CD4-positive, CD25-positive, alpha-beta regulatory T cell (primary cell): ENCODE measurements around the gene PKD1. TPM values are rescaled to one million over a fixed set of nuclear protein-coding genes. Genes with fewer than 3 reads are reported as not detected.

Experiments
- ATAC-seq, 2 donors: fragments of 150-1000 bp; cut with Tn5 transposase; one replicate each; pipeline ENCODE4 v1.10.0; 2021; ENCODE audit warnings: low read depth in 2 of 2, moderate number of reproducible peaks in 2 of 2, moderate library complexity in 1 of 2
- DNase-seq, 3 donors: peaks; one replicate each; pipeline versions ENCODE4 v3.0.0 to v3.0.0-alpha.2; 2012 to 2022; ENCODE audit warnings: mixed read lengths in 1 of 3
- H3K27ac ChIP-seq: one replicate; pipeline ENCODE4 v1.7.0; 2013; ENCODE audit warnings: mild to moderate bottlenecking, low read length; ENCODE audit not compliant: insufficient read depth, poor library complexity, severe bottlenecking
- H3K27me3 ChIP-seq: one replicate; pipeline ENCODE4 v1.7.0; 2013; ENCODE audit warnings: low read length; ENCODE audit not compliant: control insufficient read depth, insufficient read depth
- H3K36me3 ChIP-seq: one replicate; pipeline ENCODE4 v1.7.0; 2013; ENCODE audit warnings: mild to moderate bottlenecking, low read length, moderate library complexity; ENCODE audit not compliant: control insufficient read depth, insufficient read depth
- H3K4me1 ChIP-seq: 2 replicates; pipeline ENCODE4 v1.7.0; 2013; ENCODE audit warnings: mild to moderate bottlenecking, low read length; ENCODE audit not compliant: insufficient read depth, control insufficient read depth, poor library complexity, severe bottlenecking
- H3K4me3 ChIP-seq: one replicate; pipeline ENCODE4 v1.7.0; 2013; ENCODE audit warnings: low read depth, mild to moderate bottlenecking, low read length, moderate library complexity
- H3K9me3 ChIP-seq, 2 experiments: 1 replicate in 1 of 2; 2 replicates in 1 of 2; pipeline ENCODE4 v1.7.0; 2013; ENCODE audit warnings: low read length in 2 of 2, mild to moderate bottlenecking in 1 of 2, moderate library complexity in 1 of 2; ENCODE audit not compliant: control insufficient read depth in 2 of 2
- H3K27ac Mint-ChIP-seq, 3 donors: one replicate each; pipeline ENCODE4 v1.8.0; 2020 to 2022; ENCODE audit warnings: mild to moderate bottlenecking in 3 of 3, mixed read lengths in 3 of 3, moderate library complexity in 2 of 3
- H3K27me3 Mint-ChIP-seq: one replicate; pipeline ENCODE4 v1.8.0; 2022; ENCODE audit warnings: mild to moderate bottlenecking, mixed read lengths
- H3K36me3 Mint-ChIP-seq: one replicate; pipeline ENCODE4 v1.8.0; 2020; ENCODE audit warnings: mixed read lengths
- H3K4me1 Mint-ChIP-seq, 4 donors: one replicate each; pipeline ENCODE4 v1.8.0; 2020 to 2022; ENCODE audit warnings: mixed read lengths in 4 of 4, mild to moderate bottlenecking in 1 of 4
- H3K4me3 Mint-ChIP-seq, 4 donors: one replicate each; pipeline ENCODE4 v1.8.0; 2020 to 2022; ENCODE audit warnings: mild to moderate bottlenecking in 4 of 4, mixed read lengths in 4 of 4, moderate library complexity in 3 of 4
- H3K9me3 Mint-ChIP-seq, 7 donors: one replicate each; pipeline ENCODE4 v1.8.0; 2020 to 2022; ENCODE audit warnings: mixed read lengths in 7 of 7, mild to moderate bottlenecking in 3 of 7, moderate library complexity in 2 of 7
- polyA plus RNA-seq, 4 donors: library from polyadenylated mRNA; unstranded; fragments of 300-500 nt; fragmentation: Illumina TruSeq; gene quantifications; one replicate each; pipeline ENCODE4 v1.2.3, GENCODE V29; 2021
- total RNA-seq: library from RNA; stranded (reverse); gene quantifications from one replicate; pipeline ENCODE4 v1.2.3, GENCODE V29; 2022

PKD1 gene
- total and polyA plus RNA-seq, 5 donors from 2014 or later = 1.4 to 86.1 (median 2.8) TPM

DNA sequence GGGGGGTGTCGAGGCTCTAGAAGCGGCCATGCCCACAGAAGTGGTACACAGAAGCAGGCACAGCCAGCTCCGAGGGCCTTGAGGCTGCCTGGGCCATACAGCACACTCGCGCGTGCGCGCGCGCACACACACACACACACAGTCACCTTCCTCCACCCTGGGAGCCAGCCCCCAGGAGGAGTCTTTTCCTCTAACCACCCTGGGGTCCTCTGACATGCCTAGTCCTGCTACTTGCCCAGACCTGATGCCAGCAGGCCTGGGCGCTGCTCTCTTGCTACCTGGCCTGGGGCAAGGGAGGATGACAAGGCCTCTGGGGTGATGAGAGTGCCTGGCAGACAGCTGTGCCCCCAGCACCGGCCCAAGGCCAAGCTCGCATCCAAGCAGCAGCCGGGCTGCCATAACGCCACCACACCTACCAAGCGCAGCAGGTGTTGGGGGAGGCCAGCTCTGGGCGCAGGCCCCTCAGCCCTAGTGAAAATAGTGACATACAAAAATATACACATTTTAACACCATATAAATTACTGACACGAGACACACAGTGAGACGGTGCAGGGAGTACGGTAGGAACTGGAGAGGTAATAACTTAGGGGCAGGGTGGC is 46.8 kb downstream of the PKD1 start:
- H3K36me3 ChIP-seq = peaks cover 19% of the 10 kb centered on the region
- Mint-ChIP-seq H3K4me3 (no peak overlapping the region), H3K27ac (peak overlapping the region in 2 of 3 donors; percentile 5 to 20)

DNA sequence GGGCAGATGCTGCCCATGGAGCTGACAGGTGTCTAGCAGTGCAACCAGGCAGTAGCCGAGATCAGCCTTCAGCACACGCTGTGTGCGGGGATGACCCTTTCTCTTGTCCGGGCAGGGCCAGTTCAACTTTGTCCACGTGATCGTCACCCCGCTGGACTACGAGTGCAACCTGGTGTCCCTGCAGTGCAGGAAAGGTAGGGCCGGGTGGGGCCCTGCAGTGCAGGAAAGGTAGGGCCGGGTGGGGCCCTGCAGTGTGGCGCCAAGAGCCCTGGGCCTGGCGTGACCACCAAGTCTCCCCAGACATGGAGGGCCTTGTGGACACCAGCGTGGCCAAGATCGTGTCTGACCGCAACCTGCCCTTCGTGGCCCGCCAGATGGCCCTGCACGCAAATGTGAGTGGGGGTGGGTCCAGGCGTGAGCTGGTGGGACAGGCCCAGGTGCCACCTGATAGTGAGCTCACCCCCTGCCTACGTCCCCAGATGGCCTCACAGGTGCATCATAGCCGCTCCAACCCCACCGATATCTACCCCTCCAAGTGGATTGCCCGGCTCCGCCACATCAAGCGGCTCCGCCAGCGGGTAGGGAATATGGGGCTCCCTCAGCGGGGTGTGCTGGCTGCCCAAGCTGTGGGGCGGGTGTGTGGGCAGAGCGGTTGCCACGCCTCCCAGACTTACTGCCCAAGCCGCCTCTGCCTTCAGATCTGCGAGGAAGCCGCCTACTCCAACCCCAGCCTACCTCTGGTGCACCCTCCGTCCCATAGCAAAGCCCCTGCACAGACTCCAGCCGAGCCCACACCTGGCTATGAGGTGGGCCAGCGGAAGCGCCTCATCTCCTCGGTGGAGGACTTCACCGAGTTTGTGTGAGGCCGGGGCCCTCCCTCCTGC is 47.7 kb downstream of the PKD1 start:
- Mint-ChIP-seq H3K9me3 (no peaks in the 10 kb centered on the region), H3K4me3 (peak overlapping the region in 1 of 4 donors; percentile 15), H3K27me3 (no peaks in the 10 kb centered on the region), H3K36me3 (no peaks in the 10 kb centered on the region), H3K4me1 (no peaks in the 10 kb centered on the region), H3K27ac (no peak overlapping the region)
- Histone ChIP-seq H3K4me1 (no peaks in the 10 kb centered on the region), H3K36me3 (peaks cover 19% of the 10 kb centered on the region), H3K27ac (no peak overlapping the region), H3K27me3 (no peaks in the 10 kb centered on the region), H3K9me3 (no peaks in the 10 kb centered on the region), H3K4me3 (no peak overlapping the region)
- DNase-seq (no peak), ATAC-seq (no peak)

More for the DNA sequence above, 46.8 kb downstream of the PKD1 start:
- Mint-ChIP-seq H3K36me3 (no peaks in the 10 kb centered on the region), H3K9me3 (no peaks in the 10 kb centered on the region), H3K27me3 (no peaks in the 10 kb centered on the region), H3K4me1 (no peaks in the 10 kb centered on the region)
- ATAC-seq (no peak), DNase-seq (no peak)
- Histone ChIP-seq H3K27ac (no peak overlapping the region), H3K27me3 (no peaks in the 10 kb centered on the region), H3K4me1 (no peaks in the 10 kb centered on the region), H3K9me3 (no peaks in the 10 kb centered on the region), H3K4me3 (no peak overlapping the region)

DNA sequence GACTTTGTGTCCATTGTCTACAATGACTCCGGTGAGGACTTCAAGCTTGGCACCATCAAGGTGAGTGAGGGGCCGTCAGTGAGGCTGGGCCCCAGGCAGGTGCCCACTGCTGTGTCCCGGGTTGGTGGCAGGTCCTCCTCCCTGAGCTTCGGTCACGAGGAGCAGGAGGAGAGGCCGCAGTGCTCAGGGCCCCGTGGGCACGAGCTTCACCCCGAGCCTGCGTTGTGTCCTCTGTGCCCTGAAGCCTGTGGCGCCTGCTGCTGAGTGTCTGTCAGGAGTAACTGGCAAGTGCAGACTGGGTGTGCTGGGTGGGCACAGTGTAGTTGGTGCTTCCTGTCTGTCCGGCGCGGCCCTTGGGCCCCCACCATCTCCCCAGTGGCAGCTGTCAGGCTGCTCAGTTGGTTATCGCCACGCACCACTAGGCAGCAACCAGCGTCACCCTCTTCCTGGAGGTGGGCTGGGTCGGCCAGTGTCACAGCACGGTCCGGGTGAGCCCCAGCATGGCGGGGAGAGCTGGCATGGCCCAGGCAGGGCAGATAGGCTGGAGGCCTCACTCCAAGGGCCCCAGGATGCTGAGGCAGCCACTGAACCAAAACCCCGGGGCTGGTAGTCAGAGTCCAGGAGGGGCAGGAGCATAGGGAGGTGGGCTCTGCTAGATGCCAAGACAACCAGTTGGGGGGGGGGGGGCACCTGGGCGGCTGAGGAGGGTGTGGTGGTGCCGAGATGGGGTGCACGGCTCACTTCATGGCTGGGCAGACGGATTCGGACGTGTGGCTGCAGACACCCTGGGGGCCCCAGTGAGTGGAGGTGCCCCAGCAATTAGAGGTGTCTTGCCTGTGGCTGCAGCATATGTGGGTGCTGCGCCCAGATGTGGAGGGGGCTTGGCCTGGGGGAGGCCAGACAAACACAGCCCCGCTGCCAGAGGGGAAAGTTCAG is 48.6 kb downstream of the PKD1 start:
- H3K4me3 ChIP-seq = no peak overlapping the region
- H3K27ac Mint-ChIP-seq = peak overlapping the region in 1 of 3 donors; percentile 63
- peaks cover 4% of the 10 kb centered on the region for H3K36me3 Mint-ChIP-seq

DNA sequence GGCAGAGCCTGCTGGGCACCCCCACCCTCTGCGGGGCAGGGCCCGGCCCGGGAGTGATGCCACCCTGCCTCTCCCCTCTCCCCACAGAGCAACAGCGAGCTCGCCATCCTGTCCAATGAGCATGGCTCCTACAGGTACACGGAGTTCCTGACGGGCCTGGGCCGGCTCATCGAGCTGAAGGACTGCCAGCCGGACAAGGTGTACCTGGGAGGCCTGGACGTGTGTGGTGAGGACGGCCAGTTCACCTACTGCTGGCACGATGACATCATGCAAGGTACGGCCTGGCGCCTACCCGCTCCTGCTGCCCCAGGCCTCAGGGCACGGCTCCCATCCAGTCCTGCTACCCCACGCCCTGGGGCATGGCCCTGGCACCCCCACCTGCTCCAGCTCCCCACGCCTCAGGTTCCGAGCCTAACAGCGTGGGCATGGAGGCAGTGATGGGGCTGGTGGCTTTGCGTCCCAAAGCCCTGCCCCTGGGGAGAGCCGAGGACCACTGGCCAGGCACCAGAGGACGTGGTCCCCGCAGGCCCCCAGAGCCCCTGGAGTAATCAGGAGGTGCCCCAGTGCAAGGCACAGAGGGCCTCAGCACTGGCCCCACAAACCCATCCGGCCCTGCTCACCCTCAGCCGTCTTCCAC is 49.5 kb downstream of the PKD1 start:
- Mint-ChIP-seq H3K36me3 (peaks cover 4% of the 10 kb centered on the region), H3K27me3 (no peaks in the 10 kb centered on the region), H3K9me3 (no peaks in the 10 kb centered on the region), H3K4me1 (no peaks in the 10 kb centered on the region), H3K4me3 (no peak overlapping the region), H3K27ac (no peak overlapping the region)
- H3K4me3 ChIP-seq = no peak overlapping the region
- H3K27me3 ChIP-seq = no peaks in the 10 kb centered on the region
- DNase-seq (no peak), ATAC-seq (no peak)
- no peaks in the 10 kb centered on the region for H3K4me1 ChIP-seq
- H3K27ac ChIP-seq = no peak overlapping the region
- H3K9me3 ChIP-seq = no peaks in the 10 kb centered on the region
- H3K36me3 ChIP-seq = peaks cover 19% of the 10 kb centered on the region

More for the DNA sequence above, 48.6 kb downstream of the PKD1 start:
- DNase-seq (no peak), ATAC-seq (no peak)
- Histone ChIP-seq H3K4me1 (no peaks in the 10 kb centered on the region), H3K36me3 (peaks cover 19% of the 10 kb centered on the region), H3K9me3 (no peaks in the 10 kb centered on the region), H3K27me3 (no peaks in the 10 kb centered on the region), H3K27ac (no peak overlapping the region)
- no peaks in the 10 kb centered on the region for H3K9me3 Mint-ChIP-seq
- H3K4me3 Mint-ChIP-seq = peak overlapping the region in 1 of 4 donors; percentile 15
- H3K4me1 Mint-ChIP-seq = no peaks in the 10 kb centered on the region
- no peaks in the 10 kb centered on the region for H3K27me3 Mint-ChIP-seq

DNA sequence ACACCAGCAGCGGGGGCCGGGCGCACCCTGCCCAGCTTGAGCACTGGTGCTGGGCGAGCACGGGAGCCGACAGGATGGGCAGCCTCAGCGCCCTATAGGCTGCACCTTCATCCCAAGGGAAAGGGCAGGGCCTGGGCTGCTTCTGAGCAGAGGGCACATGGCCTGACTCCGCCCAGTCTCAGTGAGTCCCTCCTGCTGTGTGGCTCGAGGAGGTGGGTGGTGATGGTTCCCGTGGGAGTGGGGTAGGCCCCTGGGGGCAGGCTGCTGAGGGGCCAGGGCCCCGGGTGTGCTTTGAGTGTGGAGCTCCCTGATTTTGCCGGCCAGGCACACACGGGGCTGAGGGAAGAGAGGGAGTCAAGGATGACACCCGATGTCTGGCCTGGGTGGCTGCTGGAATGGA is 50.0 kb downstream of the PKD1 start:
- Histone ChIP-seq H3K27me3 (no peaks in the 10 kb centered on the region), H3K27ac (no peak overlapping the region), H3K36me3 (peaks cover 19% of the 10 kb centered on the region), H3K9me3 (no peaks in the 10 kb centered on the region), H3K4me1 (no peaks in the 10 kb centered on the region), H3K4me3 (no peak overlapping the region)
- Mint-ChIP-seq H3K9me3 (no peaks in the 10 kb centered on the region), H3K36me3 (peaks cover 4% of the 10 kb centered on the region), H3K27me3 (no peaks in the 10 kb centered on the region), H3K4me3 (no peak overlapping the region), H3K27ac (no peak overlapping the region), H3K4me1 (no peaks in the 10 kb centered on the region)
- ATAC-seq = no peak
- no peak for DNase-seq

DNA sequence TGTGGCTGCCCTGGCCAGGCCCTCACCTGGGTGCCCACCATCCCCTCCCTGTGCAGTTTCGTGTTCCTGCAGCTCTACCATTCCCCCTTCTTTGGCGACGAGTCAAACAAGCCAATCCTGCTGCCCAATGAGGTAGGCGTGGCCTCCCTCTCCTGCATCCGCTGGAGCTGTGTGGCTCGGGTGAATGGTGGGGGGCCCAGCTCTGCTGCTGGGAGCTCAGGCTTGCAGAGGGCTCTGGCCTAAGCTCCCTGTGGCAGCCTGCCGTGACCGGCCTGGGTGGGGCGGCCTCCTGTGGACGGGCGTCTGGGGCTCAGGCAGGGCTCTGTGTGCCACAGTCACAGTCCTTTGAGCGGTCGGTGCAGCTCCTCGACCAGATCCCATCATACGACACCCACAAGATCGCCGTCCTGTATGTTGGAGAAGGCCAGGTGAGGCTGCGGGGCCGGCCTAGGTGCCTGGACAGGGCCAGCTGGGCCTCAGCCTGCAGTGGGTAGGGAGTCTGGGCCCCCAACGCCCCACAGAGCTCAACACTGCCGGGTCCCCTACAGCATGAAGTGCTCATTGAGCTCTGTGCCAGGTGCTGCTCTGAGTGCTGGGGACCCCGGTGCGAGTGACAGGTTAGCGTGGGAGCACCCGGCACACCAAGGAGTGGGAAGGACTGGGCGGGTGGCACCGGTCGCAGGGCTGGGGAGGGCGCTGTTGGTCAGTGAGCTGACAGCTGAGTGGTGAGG is 50.6 kb downstream of the PKD1 start:
- no peak overlapping the region for H3K4me3 ChIP-seq
- no peaks in the 10 kb centered on the region for H3K27me3 ChIP-seq
- Mint-ChIP-seq H3K27me3 (no peaks in the 10 kb centered on the region), H3K9me3 (no peaks in the 10 kb centered on the region), H3K36me3 (peaks cover 4% of the 10 kb centered on the region), H3K4me3 (no peak overlapping the region), H3K4me1 (no peaks in the 10 kb centered on the region), H3K27ac (no peak overlapping the region)
- H3K36me3 ChIP-seq = peaks cover 19% of the 10 kb centered on the region
- H3K9me3 ChIP-seq = no peaks in the 10 kb centered on the region
- ATAC-seq (no peak), DNase-seq (no peak)
- no peak overlapping the region for H3K27ac ChIP-seq
- H3K4me1 ChIP-seq = no peaks in the 10 kb centered on the region
